Stimulated activated CD8-positive, alpha-beta memory T cell treated with anti-CD3 and anti-CD28 coated beads, Interleukin-15, amount 100 ng/mL, for 24 hours (primary cell): ENCODE results near the gene ARHGEF39.
"Not testable (repeated sequence)": the region's sequence is repeated elsewhere in the genome, so short reads cannot be mapped to it uniquely, and the experiment has no call there.

Experiments used
- DNase-seq: peaks from one replicate; pipeline ENCODE4 v3.0.0-alpha.2; 2020; ENCODE audit warnings: low read depth

ARHGEF39 gene

GRCh38 chr9:35618325-35618727 is 46.7 kb downstream of the ARHGEF39 start, which contains the start of gene CD72:
Gene CD72 (minus strand): TSS chr9:35618413. CDS start chr9:35618303, 110 bp downstream.
- DNase-seq: no peak

- no peak for DNase-seq
Measured at GRCh38 chr9:35617548-35617947, 47.4 kb downstream of the ARHGEF39 start.

DNA sequence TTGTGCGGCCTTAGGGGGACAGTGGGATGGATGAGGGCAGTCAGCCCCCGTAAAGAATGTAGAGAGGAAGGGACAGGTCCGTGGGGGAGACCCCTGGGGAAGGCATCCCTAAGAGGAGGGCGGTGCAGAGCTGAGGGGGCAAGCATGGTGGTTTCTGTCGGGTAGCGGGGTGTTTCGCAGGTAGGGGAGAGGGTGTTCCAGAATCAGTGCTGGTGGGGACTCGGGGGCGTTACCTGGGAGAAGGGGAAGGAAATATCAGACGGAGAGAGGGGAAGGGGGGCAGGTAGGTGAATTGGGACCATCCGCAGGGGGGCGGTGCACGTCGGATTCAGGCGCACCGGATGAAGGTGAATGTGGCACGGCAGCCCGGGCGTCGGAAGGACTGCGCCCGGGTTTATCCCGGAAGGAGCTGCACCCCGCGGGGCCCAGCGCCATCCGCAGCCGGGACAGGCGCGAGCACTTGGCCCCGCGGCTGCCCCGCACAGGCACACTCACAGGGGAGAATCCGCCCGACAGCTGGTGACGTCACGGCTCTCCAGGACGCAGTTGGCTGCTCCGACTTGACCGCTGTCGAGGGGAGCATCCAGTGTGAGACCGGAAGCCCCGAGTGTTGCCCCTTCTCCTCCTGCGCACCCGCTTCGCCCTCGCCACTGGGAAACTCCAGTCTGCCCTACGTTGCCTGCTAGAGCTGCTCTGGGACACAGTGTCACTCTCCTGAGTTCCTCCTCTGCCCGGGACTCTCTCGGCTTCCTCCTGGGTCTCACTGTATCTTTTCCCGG is 48.1 kb downstream of the ARHGEF39 start:
- DNase-seq: peak; percentile 36

- DNase-seq: no peak
Measured at GRCh38 chr9:35615981-35616680, 48.9 kb downstream of the ARHGEF39 start.

DNA sequence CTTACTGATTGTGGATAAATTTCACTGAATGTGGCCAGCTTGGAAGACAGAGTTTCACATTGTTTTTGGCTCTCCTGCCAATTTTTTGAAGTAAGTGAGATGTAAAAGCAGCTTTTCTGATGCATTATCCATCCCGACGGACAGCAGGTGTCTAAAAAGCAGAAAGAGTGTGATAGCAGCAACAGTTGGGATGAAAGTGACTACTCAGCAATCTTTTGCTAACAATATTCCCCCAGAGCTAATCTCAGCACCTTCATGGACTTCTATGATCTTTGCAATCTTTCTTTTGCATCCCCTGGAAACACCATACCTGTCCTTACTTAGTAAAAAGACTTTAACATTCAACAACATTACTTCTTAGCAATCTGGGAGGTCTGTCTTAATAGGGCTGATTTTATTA is 52.2 kb downstream of the ARHGEF39 start:
- no peak for DNase-seq

DNA sequence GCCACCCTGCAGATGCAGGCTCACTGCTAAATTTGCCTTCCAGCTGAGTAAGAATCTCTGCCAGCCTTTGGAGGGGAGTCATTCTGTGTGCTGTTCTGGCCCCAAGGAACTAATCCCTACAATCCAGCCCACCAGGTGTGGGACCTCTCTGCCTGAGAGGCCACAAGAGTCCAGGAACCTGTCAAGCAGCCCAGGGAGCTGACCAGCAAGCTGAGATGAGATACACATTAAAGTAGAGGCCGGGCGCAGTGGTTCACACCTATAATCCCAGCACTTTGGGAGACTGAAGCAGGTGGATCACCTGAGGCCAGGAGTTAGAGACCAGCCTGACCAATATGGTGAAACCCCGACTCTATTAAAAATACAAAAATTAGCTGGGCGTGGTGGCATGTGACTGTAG is 52.9 kb downstream of the ARHGEF39 start:
- not testable (repeated sequence) for DNase-seq

DNA sequence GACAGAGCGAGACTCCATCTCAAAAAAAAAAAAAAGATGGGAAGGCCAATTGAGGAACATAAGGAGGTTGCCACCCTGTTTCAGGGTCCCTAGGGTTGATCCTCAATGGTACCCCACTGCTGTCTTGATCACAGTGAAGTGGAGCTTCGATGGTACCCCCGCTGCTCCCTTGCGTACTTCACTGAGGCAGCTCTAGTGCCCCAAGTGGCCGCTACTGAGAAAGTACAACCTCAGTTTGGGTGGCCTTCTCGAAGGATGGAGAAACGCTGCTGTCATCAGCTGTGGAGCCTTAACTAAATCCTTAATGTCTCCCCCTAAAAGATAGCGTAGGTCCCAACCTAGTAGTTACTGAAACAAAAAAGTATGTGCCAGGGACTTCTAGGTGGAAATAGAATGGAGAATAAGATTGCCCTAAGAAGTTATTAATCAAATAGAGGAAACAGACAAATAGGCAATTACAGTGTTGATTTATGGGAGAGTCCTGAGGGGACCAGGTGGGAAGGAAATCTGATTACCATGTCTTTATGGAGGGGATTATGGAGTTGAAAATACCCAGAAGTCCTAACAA is 53.7 kb downstream of the ARHGEF39 start:
- DNase-seq: no peak

DNA sequence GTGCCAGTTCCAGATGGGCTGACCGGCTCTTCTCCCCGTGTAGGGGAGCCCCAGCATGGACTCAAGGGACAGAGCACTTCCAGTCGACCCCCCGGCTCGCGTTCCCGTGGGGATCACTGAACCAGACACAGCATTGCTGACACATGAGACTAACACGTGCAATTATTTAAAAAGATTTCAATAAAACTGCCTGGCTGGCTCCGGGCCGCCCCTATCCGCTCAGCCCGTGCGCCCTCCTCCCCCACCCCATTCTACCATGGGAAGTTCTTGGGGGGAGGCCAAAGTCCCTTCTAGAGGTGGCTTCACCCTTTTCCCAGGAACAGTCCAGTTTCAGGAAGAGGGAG is 55.2 kb downstream of the ARHGEF39 start:
- no peak for DNase-seq
